D721Med (cell line): ENCODE measurements around the gene TMEM185A.
"Not testable (repeated sequence)": the region's sequence is repeated elsewhere in the genome, so short reads cannot be mapped to it uniquely, and the experiment has no call there.

Experiments used
- DNase-seq: peaks from one replicate; pipeline ENCODE4 v3.0.0; 2011; ENCODE audit warnings: low spot score; ENCODE audit not compliant: insufficient read length
- FAIRE-seq: peaks from 2 replicates; lab custom pipeline; 2011; peaks lifted over from hg19 to GRCh38; lab: Jason Lieb, UNC
- CTCF ChIP-seq: IDR thresholded peaks from 2 replicates; pipeline ENCODE4 v1.5.1; 2012; ENCODE audit warnings: mild to moderate bottlenecking, control low read depth; ENCODE audit not compliant: insufficient read depth; ENCODE audit errors: missing control alignments

TMEM185A gene

GRCh38 chrX:149571770-149572169, 59.8 kb downstream of the TMEM185A start:
- no peak for TF ChIP-seq CTCF
- DNase-seq: no peak
- no peak for FAIRE-seq

GRCh38 chrX:149570668-149571067, 60.9 kb downstream of the TMEM185A start:
- FAIRE-seq (no peak), DNase-seq (no peak)
- TF ChIP-seq CTCF: no peak

GRCh38 chrX:149569770-149570169, 61.8 kb downstream of the TMEM185A start:
- no peak for TF ChIP-seq CTCF
- DNase-seq (no peak), FAIRE-seq (no peak)

- no peak for TF ChIP-seq CTCF
- DNase-seq (no peak), FAIRE-seq (no peak)
These were observed 62.8 kb downstream of the TMEM185A start for GRCh38 chrX:149568701-149569296.

- TF ChIP-seq CTCF: no peak
- DNase-seq: no peak
- FAIRE-seq: no peak
These were observed 63.8 kb downstream of the TMEM185A start for GRCh38 chrX:149567621-149568417.

- DNase-seq (no peak), FAIRE-seq (no peak)
- no peak for TF ChIP-seq CTCF
These were observed 68.2 kb downstream of the TMEM185A start for GRCh38 chrX:149563359-149563758.

GRCh38 chrX:149555251-149555650, 76.3 kb downstream of the TMEM185A start:
- FAIRE-seq, DNase-seq: not testable (repeated sequence)

- DNase-seq, FAIRE-seq: not testable (repeated sequence)
These were observed 79.7 kb downstream of the TMEM185A start for GRCh38 chrX:149551939-149552248.

GRCh38 chrX:149551245-149551938, 80.2 kb downstream of the TMEM185A start:
- FAIRE-seq, DNase-seq: not testable (repeated sequence)

GRCh38 chrX:149550454-149550853, 81.1 kb downstream of the TMEM185A start:
- FAIRE-seq, DNase-seq: not testable (repeated sequence)

- FAIRE-seq, DNase-seq: not testable (repeated sequence)
These were observed 81.9 kb downstream of the TMEM185A start, which contains the start of gene HSFX3 for GRCh38 chrX:149549701-149550100. Gene HSFX3, minus strand, starts transcription at chrX:149549924. Its CDS starts 72 bp downstream, at chrX:149549852.
